H1 (cell line): ENCODE results near the gene SMIM29. TPM values are rescaled to one million over a fixed set of nuclear protein-coding genes. Genes with fewer than 3 reads are reported as not detected.
A peak's percentile ranks its signal among the peaks of the same experiment; 100 is the strongest.

Experiments
- CTCF ChIA-PET: fragments of 300-600 bp; sonication (Branson Sonifier 250); formaldehyde crosslinking; loops from one replicate; lab custom pipeline; 2021; ENCODE audit not compliant: partially characterized antibody; lab: Charles Lee
- POLR2A ChIA-PET: fragments of 300-600 bp; sonication (Branson Sonifier 250); formaldehyde crosslinking; loops from one replicate; lab custom pipeline; 2021; ENCODE audit warnings: inconsistent platforms; ENCODE audit not compliant: partially characterized antibody; lab: Charles Lee
- DNase-seq, 2 experiments: peaks; one replicate each; pipeline versions ENCODE4 v3.0.0 to v3.0.0-alpha.2; 2010 to 2022; ENCODE audit warnings: low spot score in 2 of 2, low read depth in 1 of 2, mixed read lengths in 1 of 2
- FAIRE-seq: peaks from 2 replicates; lab custom pipeline; 2011; peaks lifted over from hg19 to GRCh38; lab: Jason Lieb, UNC
- H2AFZ ChIP-seq: 2 replicates; pipeline ENCODE4 v1.8.1; 2012; ENCODE audit warnings: low read length, inconsistent platforms
- H2AK5ac ChIP-seq: 2 replicates; pipeline ENCODE4 v1.6.1; 2013; ENCODE audit warnings: low read depth, low read length
- H2BK120ac ChIP-seq: replicated peaks from 2 replicates; pipeline ENCODE3; 2013; ENCODE audit warnings: low read depth, low read length, inconsistent platforms
- H2BK12ac ChIP-seq: 2 replicates; pipeline ENCODE4 v1.6.1; 2013; ENCODE audit warnings: low read depth, low read length
- H2BK15ac ChIP-seq: 2 replicates; pipeline ENCODE4 v1.6.1; 2013; ENCODE audit warnings: low read length
- H2BK20ac ChIP-seq: 2 replicates; pipeline ENCODE4 v1.6.1; 2013; ENCODE audit warnings: low read length
- H2BK5ac ChIP-seq: 2 replicates; pipeline ENCODE4 v1.6.1; 2013; ENCODE audit warnings: low read depth, low read length
- H3K14ac ChIP-seq: 2 replicates; pipeline ENCODE4 v1.6.1; 2013; ENCODE audit warnings: inconsistent platforms; ENCODE audit not compliant: insufficient read length
- H3K18ac ChIP-seq: 2 replicates; pipeline ENCODE4 v1.6.1; 2013; ENCODE audit warnings: low read length; ENCODE audit errors: extremely low read depth
- H3K23ac ChIP-seq: 2 replicates; pipeline ENCODE4 v1.6.1; 2013; ENCODE audit warnings: inconsistent platforms; ENCODE audit not compliant: insufficient read length
- H3K23me2 ChIP-seq: 2 replicates; pipeline ENCODE4 v1.6.1; 2013; ENCODE audit warnings: low read depth, low read length
- H3K27ac ChIP-seq: 2 replicates; pipeline ENCODE4 v1.6.1; 2011; ENCODE audit warnings: low read depth, low read length, inconsistent platforms
- H3K27me3 ChIP-seq, 4 experiments: replicated peaks in 1 of 4; 1 replicate in 1 of 4; 2 replicates in 3 of 4; pipeline versions ENCODE4 v1.6.1 to v1.8.1; 2011 to 2013; ENCODE audit warnings: low read length in 3 of 4, mild to moderate bottlenecking in 3 of 4, inconsistent platforms in 2 of 4, mixed read lengths in 2 of 4, moderate library complexity in 1 of 4; ENCODE audit not compliant: control insufficient read depth in 3 of 4, insufficient read depth in 3 of 4; ENCODE audit errors: extremely low read depth in 1 of 4
- H3K36me3 ChIP-seq, 4 experiments: 2 replicates each; pipeline versions ENCODE4 v1.6.1 to v1.8.1; 2011 to 2013; ENCODE audit warnings: mild to moderate bottlenecking in 4 of 4, low read length in 3 of 4, moderate library complexity in 2 of 4, control low read depth in 1 of 4, inconsistent platforms in 1 of 4; ENCODE audit not compliant: insufficient read depth in 4 of 4, control insufficient read depth in 2 of 4
- H3K4ac ChIP-seq: replicated peaks from 2 replicates; pipeline ENCODE3; 2013; ENCODE audit warnings: low read length, low read depth, mixed read lengths, inconsistent platforms; ENCODE audit not compliant: insufficient read length
- H3K4me1 ChIP-seq, 4 experiments: replicated peaks in 1 of 4; 1 replicate in 1 of 4; 2 replicates in 3 of 4; pipeline versions ENCODE4 v1.6.1 to v1.8.1; 2011 to 2013; ENCODE audit warnings: low read length in 3 of 4, inconsistent platforms in 2 of 4, mixed read lengths in 1 of 4; ENCODE audit not compliant: insufficient read depth in 4 of 4, control insufficient read depth in 3 of 4
- H3K4me2 ChIP-seq, 2 experiments: 2 replicates each; pipeline versions ENCODE4 v1.6.1 to v1.8.1; 2011 to 2013; ENCODE audit warnings: low read depth in 2 of 2, low read length in 2 of 2, control low read depth in 1 of 2, inconsistent platforms in 1 of 2, mild to moderate bottlenecking in 1 of 2; ENCODE audit not compliant: insufficient read depth in 1 of 2
- H3K4me3 ChIP-seq, 4 experiments: fragments of 200-600, 300-600 bp in 1 of 4; sonication (generic), shearing (Covaris generic), sonication (Bioruptor Twin) in 1 of 4; 2 replicates each; pipeline versions ENCODE4 v1.5.1 to v1.8.1; 2011 to 2016; ENCODE audit warnings: low read length in 4 of 4, low read depth in 3 of 4, control low read depth in 2 of 4, inconsistent platforms in 2 of 4, mild to moderate bottlenecking in 2 of 4, mixed read lengths in 1 of 4, moderate library complexity in 1 of 4; ENCODE audit not compliant: insufficient read depth in 2 of 4; ENCODE audit errors: extremely low read depth in 1 of 4
- H3K56ac ChIP-seq: replicated peaks from 2 replicates; pipeline ENCODE3; 2013; ENCODE audit warnings: low read depth, mild to moderate bottlenecking, mixed read lengths, low read length, inconsistent platforms; ENCODE audit not compliant: insufficient read length
- H3K79me1 ChIP-seq: 2 replicates; pipeline ENCODE4 v1.6.1; 2013; ENCODE audit warnings: low read depth, low read length, control low read depth
- H3K79me2 ChIP-seq, 2 experiments: 2 replicates each; pipeline versions ENCODE4 v1.6.1 to v1.8.1; 2012 to 2013; ENCODE audit warnings: low read length in 2 of 2, mild to moderate bottlenecking in 2 of 2, inconsistent platforms in 1 of 2; ENCODE audit not compliant: insufficient read depth in 2 of 2, control insufficient read depth in 1 of 2
- H3K9ac ChIP-seq, 4 experiments: replicated peaks in 1 of 4; 1 replicate in 1 of 4; 2 replicates in 3 of 4; pipeline versions ENCODE4 v1.6.1 to v1.8.1; 2011 to 2013; ENCODE audit warnings: low read depth in 3 of 4, low read length in 3 of 4, control low read depth in 2 of 4, mild to moderate bottlenecking in 2 of 4, moderate library complexity in 2 of 4, inconsistent platforms in 1 of 4; ENCODE audit errors: extremely low read depth in 1 of 4
- H3K9me3 ChIP-seq, 2 experiments: 2 replicates each; pipeline versions ENCODE4 v1.6.1 to v1.8.1; 2012 to 2013; ENCODE audit warnings: mild to moderate bottlenecking in 2 of 2, moderate library complexity in 2 of 2, control low read depth in 1 of 2, inconsistent platforms in 1 of 2, low read depth in 1 of 2, low read length in 1 of 2, mixed read lengths in 1 of 2; ENCODE audit not compliant: insufficient read depth in 2 of 2
- H4K20me1 ChIP-seq, 2 experiments: replicated peaks in 1 of 2; 2 replicates each; pipeline versions ENCODE3 to v1.8.1; 2011 to 2013; ENCODE audit warnings: inconsistent platforms in 2 of 2, low read length in 2 of 2, mild to moderate bottlenecking in 1 of 2; ENCODE audit not compliant: insufficient read depth in 2 of 2, control insufficient read depth in 1 of 2
- H4K5ac ChIP-seq: 2 replicates; pipeline ENCODE4 v1.6.1; 2013; ENCODE audit warnings: low read length, low read depth, mixed read lengths, inconsistent platforms; ENCODE audit not compliant: insufficient read length
- H4K8ac ChIP-seq: 2 replicates; pipeline ENCODE4 v1.8.0; 2013; ENCODE audit warnings: mild to moderate bottlenecking, moderate library complexity, low read length, inconsistent platforms; ENCODE audit not compliant: insufficient read depth; ENCODE audit errors: extremely low read depth
- H4K91ac ChIP-seq: replicated peaks from 2 replicates; pipeline ENCODE3; 2013; ENCODE audit warnings: low read length, mixed read lengths, inconsistent platforms; ENCODE audit not compliant: insufficient read length
- ATF2 ChIP-seq: IDR thresholded peaks from 2 replicates; pipeline ENCODE4 v1.6.1; 2012; ENCODE audit warnings: low read length, inconsistent platforms
- CEBPB ChIP-seq: IDR thresholded peaks from 2 replicates; pipeline ENCODE4 v1.6.1; 2012; ENCODE audit warnings: low read depth, low read length
- EGR1 ChIP-seq: IDR thresholded peaks from 2 replicates; pipeline ENCODE4 v1.6.1; 2011; ENCODE audit warnings: low read depth, low read length, borderline replicate concordance
- EP300 ChIP-seq, 2 experiments: IDR thresholded peaks; 1 replicate in 1 of 2; 2 replicates in 1 of 2; pipeline ENCODE4 v1.6.1; 2011 to 2012; ENCODE audit warnings: low read depth in 2 of 2, low read length in 2 of 2, mild to moderate bottlenecking in 2 of 2, borderline replicate concordance in 1 of 2, inconsistent platforms in 1 of 2, moderate library complexity in 1 of 2
- EZH2 ChIP-seq: fragments of 200-600 bp; sonication (generic); IDR thresholded peaks from 2 replicates; pipeline ENCODE4 v1.7.1; 2012; ENCODE audit warnings: low read depth, mild to moderate bottlenecking, moderate library complexity, low read length, inconsistent platforms; ENCODE audit not compliant: severe bottlenecking
- RBBP5 ChIP-seq: IDR thresholded peaks from 2 replicates; pipeline ENCODE4 v1.7.1; 2012; ENCODE audit warnings: low read depth, mild to moderate bottlenecking, inconsistent platforms, low read length, moderate library complexity, borderline replicate concordance
- YY1 ChIP-seq: IDR thresholded peaks from 2 replicates; pipeline ENCODE4 v1.6.1; 2011; ENCODE audit warnings: low read depth, mild to moderate bottlenecking, low read length
- WGBS, 2 experiments: shearing (Covaris generic) in 1 of 2; methylation state at CpG; one replicate each; pipeline versions ENCODE4 v1.1.6 to v1.1.7; 2013 to 2015; ENCODE audit warnings: low lambda C conversion rate in 2 of 2, mixed read lengths in 2 of 2, inconsistent platforms in 1 of 2, low coverage in 1 of 2, missing lambda C conversion rate in 1 of 2; ENCODE audit not compliant: insufficient replicate concordance in 2 of 2, insufficient coverage in 1 of 2, insufficient read length in 1 of 2; ENCODE audit errors: extremely low coverage in 1 of 2, missing lambda C conversion rate in 1 of 2; 5-methylcytosine and 5-hydroxymethylcytosine counted together
- polyA plus RNA-seq, 7 experiments: library from polyadenylated mRNA; depleted of rRNA in 3 of 7; stranded (reverse) in 5 of 7; unstranded in 2 of 7; fragments of >200 nt in 5 of 7; fragments of 200-250 nt in 2 of 7; gene quantifications; 1 replicate in 5 of 7; 2 replicates in 1 of 7; 4 replicates in 1 of 7; pipeline versions ENCODE4 v1.2.1 to v1.2.3, GENCODE V29; 2011 to 2013; ENCODE audit warnings: missing spikeins in 2 of 7, mixed read lengths in 2 of 7
- total RNA-seq: library from RNA; stranded (reverse); fragmentation: NEBNext Ultra II Directional; extraction: Animal tissue kit (Norgen Biotek cat#: 25700); gene quantifications from 2 replicates; pipeline ENCODE4 v1.2.1, GENCODE V29; 2021

Gene SMIM29
- total and polyA plus RNA-seq, 2 of the 8 experiments (the other 6 are each of a cell fraction or from before 2014, with no cell fraction given): 7.0 to 22.4 TPM

GRCh38 chr6:34231566-34232336 lies 17.1 kb downstream of the SMIM29 start:
- H3K23ac ChIP-seq: no peak overlapping the region
- H2BK120ac ChIP-seq: peak overlapping the region; percentile 21
- peak overlapping the region; percentile 24; the same call in 1 of the 2 replicates for H2AK5ac ChIP-seq
- H3K9ac ChIP-seq: no peak overlapping the region
- WGBS, 2 experiments: 95% methylated on average over 17 of the region's 17 CpGs; no CpG with 5 or more reads in 1 of the 2 experiments
- H3K4ac ChIP-seq: no peak overlapping the region
- H3K27me3 ChIP-seq: no peaks in the 10 kb centered on the region
- no peak overlapping the region for H3K18ac ChIP-seq
- no peak overlapping the region for H3K27ac ChIP-seq
- TF ChIP-seq EGR1 (no peak), ATF2 (no peak), RBBP5 (no peak), CEBPB (no peak), EZH2 (no peak), EP300 (IDR thresholded peaks at IDR 0.05; ENCODE audit: borderline replicate concordance in 1 of 2, low read depth in 2 of 2, low read length in 2 of 2) (no peak), YY1 (no peak)
- TF ChIP-seq, all 59 proteins: peak for 0
- Histone ChIP-seq H3K9me3 (no peaks in the 10 kb centered on the region), H2BK15ac (peak overlapping the region; percentile 83; the same call in 1 of the 2 replicates), H3K4me1 (peaks cover 7 to 25% (median 22%) of the 10 kb centered on the region in 4 experiments), H4K20me1 (no peaks in the 10 kb centered on the region), H2BK5ac (0 out of 2 replicates have a peak overlapping the region, but pooled peaks have one; percentile 20), H2AFZ (no peak overlapping the region), H3K4me3 (no peak overlapping the region), H2BK12ac (peak overlapping the region; percentile 7; the same call in 1 of the 2 replicates), H4K5ac (no peak overlapping the region), H3K14ac (no peak overlapping the region), H4K91ac (peak overlapping the region; percentile 68), H3K4me2 (no peak overlapping the region), H3K56ac (no peak overlapping the region), H3K23me2 (peaks cover 9% of the 10 kb centered on the region), H3K79me2 (peaks cover 0 to 3% of the 10 kb centered on the region in 2 experiments; a peak in 1 of 4 replicates), H4K8ac (no peak overlapping the region; the same call in 1 of the 2 replicates), H3K79me1 (no peaks in the 10 kb centered on the region; the same call in 1 of the 2 replicates), H3K36me3 (no peaks in the 10 kb centered on the region), H2BK20ac (peak overlapping the region; percentile 88)
- DNase-seq: no peak
- ChIA-PET CTCF (interaction anchor here (1.8 to 4.1 kb wide), 3 partner anchors 12 to 36 kb away, joined by 6 to 29 read pairs (median 9); no protein-coding TSS in a partner anchor), POLR2A (interaction anchor here (0.7 to 9.0 kb wide), 5 partner anchors 8 to 195 kb away, joined by 3 to 191 read pairs (median 36); partner anchors contain the start of gene SMIM29)
- FAIRE-seq: no peak
